ENCODE measurements around the gene COX19. TPM values are rescaled to one million over a fixed set of nuclear protein-coding genes. Genes with fewer than 3 reads are reported as not detected.

COX19 gene
- total RNA-seq, 1 experiment from 2014 or later, result 12.3 TPM

- H3K27me3 Mint-ChIP-seq (ENCODE audit: low read depth), result no peaks in the 10 kb centered on the region
- H4K91ac ChIP-seq (ENCODE audit: insufficient read length, low read depth, low read length), result no peak overlapping the region
- H3K36me3 Mint-ChIP-seq (ENCODE audit: insufficient read depth in 1 of 3, low read depth in 3 of 3), result peaks cover 0 to 10% (median 9%) of the 10 kb centered on the region in 3 experiments; a peak in 4 of 7 replicates
- no peaks in the 10 kb centered on the region for H3K9me3 ChIP-seq (ENCODE audit: control insufficient read depth, low read depth, low read length)
- no peak overlapping the region for H2AFZ ChIP-seq (ENCODE audit: low read length)
- H3K4me1 Mint-ChIP-seq, result peaks cover 2 to 18% of the 10 kb centered on the region in 2 experiments; a peak in 2 of 4 replicates
- no peak overlapping the region for H3K4me2 ChIP-seq (ENCODE audit: insufficient read depth, insufficient read length, low read length)
- H3T11ph ChIP-seq (ENCODE audit: low read length), result no peak overlapping the region
- no peaks in the 10 kb centered on the region for H3K23me2 ChIP-seq (ENCODE audit: insufficient read length, low read depth, low read length, poor library complexity, severe bottlenecking)
- H3K4ac ChIP-seq (ENCODE audit: low read depth, low read length), result no peak overlapping the region
- no peaks in the 10 kb centered on the region for H3K9me3 Mint-ChIP-seq
- H3K27ac ChIP-seq (ENCODE audit: insufficient read length, low read depth, low read length), result no peak overlapping the region
- H4K8ac ChIP-seq (replicated peaks; ENCODE audit: insufficient read length, low read depth, low read length), result no peak overlapping the region
- WGBS (ENCODE audit: extremely low coverage, insufficient read length, low lambda C conversion rate), result no CpG with 5 or more reads among the region's 52 CpGs
- no peak overlapping the region for H2BK120ac ChIP-seq (ENCODE audit: low read depth, low read length, poor library complexity, severe bottlenecking)
- no peak overlapping the region for H3K56ac ChIP-seq (ENCODE audit: insufficient read length, low read depth, low read length)
- no peaks in the 10 kb centered on the region for H3K27me3 ChIP-seq (ENCODE audit: insufficient read depth, low read length)
- no peak overlapping the region for H2BK15ac ChIP-seq (ENCODE audit: low read depth, low read length)
- no peak overlapping the region for H2BK5ac ChIP-seq (ENCODE audit: insufficient read length, low read length)
- H4K5ac ChIP-seq (ENCODE audit: insufficient read length, low read depth, low read length), result no peak overlapping the region
- H3K4me3 Mint-ChIP-seq, result no peak overlapping the region
- H2AK5ac ChIP-seq (ENCODE audit: insufficient read length, low read length), result no peak overlapping the region
- H2BK12ac ChIP-seq (ENCODE audit: insufficient read length, low read depth, low read length), result no peak overlapping the region
- TF ChIP-seq CTCF (conservative IDR thresholded peaks at IDR 0.05), result no peak
- H3K27ac Mint-ChIP-seq, result peak overlapping the region in 1 of 3 experiments; percentile 36; a peak in 2 of 7 replicates
- no peak overlapping the region for H3K14ac ChIP-seq (ENCODE audit: insufficient read depth, low read length)
- H4K20me1 ChIP-seq (ENCODE audit: control insufficient read depth, insufficient read depth, insufficient read length), result no peaks in the 10 kb centered on the region
- DNase-seq, result no peak
- no peaks in the 10 kb centered on the region for H3K4me1 ChIP-seq (ENCODE audit: insufficient read depth, low read length)
- H3K9ac ChIP-seq (ENCODE audit: extremely low read depth, insufficient read length, low read length), result no peak overlapping the region
- H3K18ac ChIP-seq (ENCODE audit: insufficient read length, low read depth, low read length), result no peak overlapping the region
- no peak overlapping the region for H2BK20ac ChIP-seq (ENCODE audit: low read depth, low read length, poor library complexity, severe bottlenecking)
- H3K79me1 ChIP-seq (ENCODE audit: insufficient read depth, low read depth, low read length, poor library complexity, severe bottlenecking), result no peaks in the 10 kb centered on the region
- no peak overlapping the region for H3K23ac ChIP-seq (ENCODE audit: insufficient read length, low read depth, low read length)
- no peaks in the 10 kb centered on the region for H3K79me2 ChIP-seq (ENCODE audit: insufficient read depth, low read length)
Observed at GRCh38 chr7:999941-1000935, 24.9 kb upstream of the COX19 start.

All from H9 (cell line).